GM19240 (cell line): ENCODE results near the gene YBX1.
"Not testable (repeated sequence)": the region's sequence is repeated elsewhere in the genome, so short reads cannot be mapped to it uniquely, and the experiment has no call there.

Experiments
- DNase-seq: peaks from one replicate; pipeline ENCODE4 v3.0.0; 2011; ENCODE audit warnings: low spot score; ENCODE audit not compliant: insufficient read length

YBX1 gene

DNA sequence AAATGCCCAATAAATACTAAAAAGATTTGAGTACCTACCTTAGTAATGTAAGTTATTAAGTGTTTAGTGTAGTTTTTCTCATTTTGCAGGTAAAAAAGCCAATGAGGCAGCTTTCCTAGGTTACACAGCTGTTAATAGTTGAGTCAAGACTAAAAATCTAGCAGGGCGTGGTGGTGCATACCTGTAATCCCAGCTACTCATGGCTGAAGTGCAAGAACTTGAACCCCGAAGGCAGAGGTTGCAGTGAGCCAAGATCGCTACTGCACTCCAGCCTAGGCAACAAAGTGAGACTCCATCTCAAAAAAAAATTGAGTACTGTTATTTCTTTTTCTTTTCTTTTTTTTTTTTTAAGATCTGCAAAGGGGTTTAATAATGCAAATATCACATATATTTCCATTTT, 7.7 kb downstream of the YBX1 start:
- no peak for DNase-seq

DNA sequence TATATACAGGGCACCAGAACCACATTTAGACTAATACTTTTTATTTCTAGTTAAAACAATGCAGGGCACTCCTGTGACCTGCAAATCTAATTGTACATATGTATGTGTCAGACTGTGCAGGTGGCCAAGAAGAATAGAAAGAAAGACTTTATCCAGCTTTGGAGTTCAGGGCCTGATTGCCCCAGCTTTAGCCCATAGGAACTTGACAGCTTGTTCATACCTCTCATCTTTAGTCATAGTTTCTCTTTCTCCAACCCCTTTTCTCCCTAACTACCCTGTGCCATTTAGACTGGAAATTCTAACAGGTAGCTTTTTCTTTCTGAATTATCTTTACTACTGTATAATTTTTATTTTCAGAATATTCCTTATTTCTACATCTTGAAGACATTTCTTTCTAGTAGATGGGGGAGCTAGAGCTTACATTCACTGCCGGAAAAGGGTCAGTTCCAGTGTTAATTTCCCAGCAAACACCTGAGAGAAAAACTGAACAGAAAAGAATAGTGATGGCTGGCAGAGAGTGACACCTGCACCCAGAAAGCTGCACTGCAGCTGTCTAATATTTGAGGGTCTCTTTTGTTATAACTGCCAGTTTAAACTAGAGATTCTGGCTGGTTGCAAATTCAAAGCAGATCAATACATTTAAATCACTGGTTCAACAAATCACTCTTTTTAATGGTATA, 8.4 kb downstream of the YBX1 start:
- DNase-seq = no peak

DNA sequence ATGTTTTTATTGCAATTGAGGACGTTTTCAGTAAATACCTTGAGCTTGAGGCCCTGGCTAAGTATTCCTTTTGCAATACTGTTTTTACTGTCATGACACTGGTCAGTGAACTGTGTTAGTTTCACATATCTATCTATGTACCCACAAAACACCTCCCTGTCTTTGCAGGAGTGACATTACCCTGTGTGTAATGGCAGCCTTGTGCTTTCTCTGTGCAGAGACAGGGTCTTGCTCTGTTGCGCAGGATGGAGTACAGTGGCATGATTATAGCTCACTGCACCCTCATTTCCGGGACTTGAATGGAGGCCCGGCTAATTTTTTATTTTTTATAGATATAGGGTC, 8.9 kb downstream of the YBX1 start:
- no peak for DNase-seq

DNA sequence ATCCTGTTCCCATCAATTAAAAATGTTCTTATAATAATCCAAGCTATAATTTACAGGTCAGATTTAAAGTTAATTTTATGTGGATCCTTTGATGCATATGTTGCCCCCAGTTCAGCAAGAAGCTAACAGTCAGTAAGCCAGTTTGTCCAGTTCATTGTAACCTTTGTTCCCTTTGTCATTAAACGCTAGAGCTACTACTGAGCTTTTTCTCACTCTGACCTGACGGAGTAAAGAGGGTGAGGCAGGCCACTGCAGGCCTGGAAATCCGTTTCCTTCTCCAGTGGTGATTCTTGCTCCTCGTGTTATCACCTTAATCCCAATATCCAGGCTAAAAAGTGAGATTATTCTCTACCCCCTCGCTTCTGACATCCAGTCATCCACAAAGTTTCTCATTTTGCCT, 10.2 kb downstream of the YBX1 start:
- DNase-seq = no peak

DNA sequence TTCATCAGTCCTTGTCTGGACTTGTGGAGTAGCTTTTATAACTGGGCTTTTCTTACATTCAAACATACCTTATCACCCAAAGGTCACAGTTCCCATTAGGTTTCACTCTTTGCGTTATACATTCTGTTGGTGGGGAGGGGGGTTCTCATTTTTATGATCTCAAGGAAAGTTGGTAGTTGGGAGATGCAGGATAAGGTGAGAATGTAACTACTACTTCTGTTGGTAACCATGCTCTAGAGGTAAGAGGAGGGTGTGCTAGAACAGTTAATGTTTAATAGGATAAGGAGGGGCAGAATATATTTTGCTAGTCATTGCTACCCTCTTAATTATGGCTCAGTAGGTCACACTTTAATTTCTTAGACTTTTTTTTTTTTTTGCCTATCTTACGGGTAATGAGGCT, 10.7 kb downstream of the YBX1 start:
- DNase-seq = no peak

DNA sequence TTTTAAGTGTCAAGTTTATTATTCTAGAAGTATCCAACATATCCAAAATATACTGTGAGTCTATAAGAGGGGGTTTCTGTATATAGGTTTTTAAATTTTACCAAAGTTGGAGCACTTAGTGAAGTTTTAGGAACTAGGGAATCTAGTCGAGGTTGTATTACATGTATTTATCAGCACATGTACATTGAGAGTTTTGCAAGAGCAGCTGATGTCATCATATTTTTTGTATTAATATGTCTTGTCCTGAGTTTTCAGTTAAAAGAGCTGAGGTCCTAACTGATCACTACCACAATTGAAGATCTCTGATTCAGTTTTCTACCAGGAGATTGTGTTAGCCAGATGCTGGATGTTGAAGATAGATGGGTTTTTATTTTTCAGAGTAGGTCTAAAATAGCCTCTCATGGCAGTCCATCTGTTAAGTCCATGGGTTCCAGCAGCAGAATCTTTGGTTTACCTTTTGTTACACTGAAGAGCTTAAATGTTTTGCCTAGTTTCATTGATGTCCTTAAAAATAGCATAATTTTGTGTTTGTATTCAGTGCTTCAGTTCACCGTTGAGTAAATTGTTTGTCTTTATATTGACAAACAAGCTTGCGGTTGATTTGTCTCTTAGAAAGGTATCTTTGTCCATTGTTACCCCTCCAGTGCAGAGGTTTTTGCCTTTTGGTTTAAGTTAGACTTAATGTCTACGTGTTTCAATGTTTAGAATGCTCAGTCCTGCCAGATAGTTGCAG, 16.0 kb downstream of the YBX1 start:
- no peak for DNase-seq

DNA sequence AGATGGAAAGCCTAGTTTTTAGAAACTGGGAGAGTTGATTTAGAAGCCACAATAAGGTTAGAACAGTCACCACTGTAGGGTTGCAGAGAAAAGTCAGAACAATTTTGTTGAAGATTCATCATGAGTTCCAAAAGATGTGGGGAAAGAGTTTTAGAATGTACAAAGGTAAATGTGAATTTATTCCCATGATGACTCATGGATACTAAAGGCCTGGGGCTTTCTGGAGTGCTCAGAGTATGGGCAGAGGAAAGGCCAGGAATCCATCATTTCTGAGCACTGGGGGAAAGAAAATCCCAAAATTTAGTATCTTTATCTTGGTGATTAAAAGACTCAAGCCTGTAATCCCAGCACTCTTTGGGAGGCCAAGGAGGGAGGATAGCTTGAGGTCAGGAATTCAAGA, 17.8 kb downstream of the YBX1 start:
- DNase-seq = no peak

DNA sequence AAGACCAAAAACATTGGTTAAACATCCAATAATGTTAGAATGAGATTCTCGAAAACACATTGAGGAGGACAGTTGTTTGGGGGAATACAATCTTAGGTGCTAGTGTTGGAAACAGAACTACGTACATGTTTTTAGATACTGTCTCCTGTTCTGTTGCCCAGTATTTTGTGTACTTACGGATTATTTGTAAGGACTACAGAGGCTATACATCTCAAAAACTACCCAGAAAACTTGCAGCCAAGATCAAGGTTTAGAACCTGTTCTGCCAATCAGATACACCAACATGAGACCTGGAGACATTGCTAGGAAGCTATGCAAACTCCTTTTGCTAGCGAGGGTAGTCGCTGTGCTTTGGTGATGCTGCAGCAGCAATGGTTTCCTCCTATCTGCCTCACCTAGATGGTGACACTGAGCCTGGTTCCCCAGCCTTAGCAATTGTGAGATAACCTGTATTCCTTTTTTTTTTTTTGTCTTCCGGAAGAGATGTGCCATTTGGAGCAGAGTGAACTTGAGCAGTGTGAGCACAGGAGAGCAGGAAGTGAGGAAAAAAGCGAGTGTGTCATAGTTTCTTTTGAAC, 21.8 kb downstream of the YBX1 start:
- no peak for DNase-seq

DNA sequence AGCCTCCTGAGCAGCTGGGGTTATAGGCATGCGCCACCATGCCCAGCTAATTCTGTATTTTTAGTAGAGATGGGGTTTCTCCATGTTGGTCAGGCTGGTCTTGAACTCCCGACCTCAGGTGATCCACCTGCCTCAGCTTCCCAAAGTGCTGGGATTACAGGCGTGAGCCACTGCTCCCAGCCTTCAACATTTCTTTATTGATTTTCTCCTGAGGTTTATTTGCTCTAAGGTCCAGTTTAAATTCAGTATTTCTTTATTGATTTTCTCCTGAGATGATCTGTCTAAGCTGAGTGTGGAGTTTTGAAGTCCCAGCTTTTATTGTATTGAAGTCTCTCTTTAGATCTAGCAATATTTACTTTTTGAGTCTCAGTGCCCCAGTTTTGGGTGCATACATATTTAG, 30.6 kb downstream of the YBX1 start:
- DNase-seq = not testable (repeated sequence)

DNA sequence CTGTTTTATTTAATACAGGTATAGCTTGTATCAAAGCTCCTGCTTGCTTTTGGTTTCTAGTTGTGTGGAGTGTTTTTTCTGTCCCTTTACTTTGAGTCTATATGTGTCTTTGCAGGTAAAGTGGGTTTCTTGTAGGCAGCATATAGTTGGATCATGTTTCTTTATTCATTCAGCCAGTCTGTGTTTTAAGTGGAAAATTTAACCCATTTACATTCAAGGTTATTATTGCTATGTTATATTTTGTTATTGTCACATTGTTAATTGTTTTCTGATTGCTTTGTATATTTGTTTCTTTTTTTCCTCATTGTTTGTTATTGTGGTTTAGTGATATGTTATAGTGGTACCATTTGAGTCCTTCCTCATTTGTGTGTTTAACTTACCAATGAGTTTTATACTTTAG, 31.1 kb downstream of the YBX1 start:
- no peak for DNase-seq

DNA sequence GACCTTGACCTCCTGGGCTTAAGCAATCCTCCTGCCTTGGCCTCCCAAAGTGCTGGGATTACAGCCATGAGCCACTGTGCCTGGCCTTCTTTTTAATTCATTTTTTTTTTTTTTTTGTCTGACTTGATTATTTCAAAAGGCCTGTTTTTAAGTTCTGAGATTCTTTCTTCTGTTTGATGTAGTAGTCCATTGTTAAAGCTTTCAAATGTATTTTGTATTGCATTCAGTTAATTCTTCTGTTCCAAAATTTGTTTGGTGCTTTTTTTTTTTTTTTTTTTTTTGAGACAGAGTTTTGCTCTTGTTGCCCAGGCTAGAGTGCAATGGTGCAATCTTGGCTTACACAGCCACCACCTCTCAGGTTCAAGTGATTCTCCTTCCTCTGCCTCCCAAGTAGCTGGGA, 32.2 kb downstream of the YBX1 start:
- DNase-seq = not testable (repeated sequence)

DNA sequence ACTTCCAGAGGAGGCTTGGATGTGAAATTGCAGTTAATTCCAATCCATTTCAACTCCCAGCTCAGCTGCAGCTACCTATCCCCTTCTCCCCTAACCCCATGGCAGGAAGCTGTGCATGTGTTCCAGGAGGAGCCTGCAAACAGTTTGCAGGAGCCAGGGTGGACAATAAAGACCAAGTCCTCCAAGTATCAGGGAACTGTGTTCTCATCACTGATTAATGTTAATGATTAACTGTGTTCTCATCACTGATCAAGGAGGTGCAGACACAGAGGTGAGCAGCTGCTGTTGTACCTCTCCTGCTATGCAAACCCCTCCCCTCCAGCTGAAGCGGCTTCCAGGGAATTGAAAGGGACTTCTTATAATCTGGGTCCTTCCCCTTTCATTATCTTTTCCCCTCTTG, 38.6 kb downstream of the YBX1 start:
- DNase-seq = no peak

DNA sequence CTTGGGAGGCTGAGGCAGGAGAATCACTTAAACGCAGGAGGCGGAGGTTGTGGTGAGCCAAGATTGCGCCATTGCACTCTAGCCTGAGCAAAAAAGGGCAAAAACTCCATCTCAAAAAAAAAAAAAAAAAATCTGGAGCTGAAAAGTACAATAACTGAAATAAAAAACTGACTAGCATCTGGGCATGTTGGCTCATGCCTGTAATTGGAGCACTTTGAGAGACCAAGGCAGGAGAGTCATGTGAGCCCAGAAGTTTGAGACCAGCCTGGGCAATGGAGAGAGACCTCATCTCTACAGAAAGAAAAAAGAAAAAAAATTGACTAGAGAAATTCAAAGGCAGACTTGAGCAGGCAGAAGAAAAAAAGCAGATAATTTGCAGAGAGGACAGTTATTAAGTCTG, 39.7 kb downstream of the YBX1 start:
- no peak for DNase-seq

DNA sequence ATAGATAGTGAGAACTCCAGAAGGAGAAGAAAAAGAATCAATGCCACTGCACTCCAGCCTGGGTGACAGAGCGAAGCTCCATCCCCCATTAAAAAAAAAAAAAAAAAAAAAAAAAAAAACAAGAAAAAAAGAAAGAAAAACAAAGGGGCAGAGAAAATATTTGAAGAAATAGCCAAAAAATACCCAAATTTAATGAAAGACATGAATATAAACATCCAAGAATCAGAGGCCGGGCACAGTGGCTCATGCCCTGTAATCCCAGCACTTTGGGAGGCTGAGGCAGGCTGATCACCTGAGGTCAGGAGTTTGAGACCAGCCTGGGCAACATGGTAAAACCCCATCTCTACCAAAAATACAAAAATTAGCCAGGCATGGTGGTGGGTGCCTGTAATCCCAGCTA, 40.2 kb downstream of the YBX1 start:
- not testable (repeated sequence) for DNase-seq

DNA sequence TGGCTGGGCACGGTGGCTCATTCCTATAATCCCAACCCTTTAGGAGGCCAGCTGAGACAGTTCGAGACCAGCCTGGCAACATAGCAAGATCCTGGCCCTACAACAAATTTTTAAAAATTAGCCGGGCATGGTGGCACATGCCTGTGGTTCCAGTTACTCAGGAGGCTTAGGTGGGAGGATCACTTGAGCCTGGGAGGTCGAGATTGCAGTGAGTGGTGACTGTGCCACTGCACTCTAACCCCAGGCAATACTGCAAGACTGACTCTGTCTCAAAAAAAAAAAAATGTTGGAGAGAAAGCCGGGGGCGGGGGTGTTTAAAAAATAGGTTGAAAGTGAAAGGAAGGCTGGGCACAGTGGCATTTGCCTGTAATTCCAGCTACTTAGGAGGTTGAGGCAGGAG, 41.3 kb downstream of the YBX1 start:
- DNase-seq = no peak

DNA sequence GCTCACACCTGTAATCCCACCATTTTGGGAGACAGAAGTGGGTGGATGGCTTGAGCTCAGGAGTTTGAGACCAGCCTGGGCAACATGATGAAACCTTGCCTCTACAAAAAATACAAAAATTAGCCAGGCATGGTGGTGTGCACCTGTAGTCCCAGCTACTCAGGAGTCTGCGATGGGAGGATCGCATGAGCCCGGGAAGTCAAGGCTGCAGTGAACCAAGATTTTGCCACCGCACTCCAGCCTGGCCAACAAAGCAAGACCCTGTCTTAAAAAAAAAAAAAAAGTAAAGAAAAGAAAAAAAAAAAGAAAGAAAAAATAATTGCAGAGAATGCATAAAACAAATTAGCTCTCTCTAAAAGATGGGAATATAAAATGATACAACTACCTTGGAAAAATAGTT, 43.6 kb downstream of the YBX1 start:
- not testable (repeated sequence) for DNase-seq

DNA sequence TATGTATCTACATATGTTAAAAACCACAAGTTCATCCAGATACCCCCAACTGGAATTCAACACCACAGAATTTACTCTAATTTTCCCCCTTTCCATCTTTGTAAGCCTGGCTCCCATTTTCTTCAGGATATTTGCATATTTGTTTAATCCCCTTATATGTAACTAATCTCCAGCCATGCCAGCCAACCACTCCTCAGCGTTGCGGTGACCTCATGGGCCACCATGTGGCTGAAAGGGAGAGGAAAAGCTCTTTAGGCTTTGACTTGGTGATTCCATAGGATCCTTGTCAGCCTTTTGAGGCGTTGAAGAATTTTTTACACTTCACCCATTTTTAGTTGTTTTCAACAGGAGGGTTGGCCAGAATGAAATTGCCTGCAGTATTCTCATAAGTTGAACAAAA, 47.8 kb downstream of the YBX1 start:
- DNase-seq = no peak

DNA sequence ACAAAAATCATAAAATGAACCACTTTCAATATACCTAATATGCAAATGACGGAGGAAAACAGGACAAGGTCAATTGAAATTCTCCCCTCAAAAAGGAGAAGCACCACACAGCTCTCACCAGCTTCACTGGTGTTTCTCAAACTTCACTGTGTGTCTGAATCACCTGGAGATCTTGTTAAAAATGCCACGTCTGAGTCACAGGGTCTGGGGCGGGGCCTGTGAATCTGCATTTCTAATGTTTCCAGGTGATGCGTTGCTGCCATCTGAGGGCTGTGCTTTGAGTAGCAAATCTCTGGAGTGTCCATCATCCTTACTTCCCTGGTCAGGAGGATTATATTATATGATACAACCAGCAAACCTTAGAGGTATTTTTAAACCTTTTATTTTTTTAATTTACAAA, 48.8 kb downstream of the YBX1 start:
- no peak for DNase-seq

DNA sequence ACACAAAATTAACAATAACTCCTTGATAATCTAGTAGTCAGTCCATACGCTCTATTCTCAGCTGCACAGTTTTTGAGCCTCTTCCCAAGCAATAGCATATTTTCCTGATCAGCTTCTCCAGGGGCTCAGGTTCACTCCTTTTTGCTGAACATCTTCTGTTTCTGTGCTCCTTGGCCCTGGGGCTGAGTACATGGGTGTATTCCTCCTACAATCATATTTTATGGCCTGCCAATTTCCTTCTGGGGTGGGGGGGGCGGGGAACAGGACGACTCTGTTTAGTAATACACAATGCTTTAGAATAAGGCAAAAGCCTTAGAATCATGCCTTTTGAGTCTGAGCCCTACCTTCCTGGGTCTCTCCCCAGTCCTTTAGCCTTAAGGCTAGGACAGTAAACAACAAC, 49.4 kb downstream of the YBX1 start:
- no peak for DNase-seq

DNA sequence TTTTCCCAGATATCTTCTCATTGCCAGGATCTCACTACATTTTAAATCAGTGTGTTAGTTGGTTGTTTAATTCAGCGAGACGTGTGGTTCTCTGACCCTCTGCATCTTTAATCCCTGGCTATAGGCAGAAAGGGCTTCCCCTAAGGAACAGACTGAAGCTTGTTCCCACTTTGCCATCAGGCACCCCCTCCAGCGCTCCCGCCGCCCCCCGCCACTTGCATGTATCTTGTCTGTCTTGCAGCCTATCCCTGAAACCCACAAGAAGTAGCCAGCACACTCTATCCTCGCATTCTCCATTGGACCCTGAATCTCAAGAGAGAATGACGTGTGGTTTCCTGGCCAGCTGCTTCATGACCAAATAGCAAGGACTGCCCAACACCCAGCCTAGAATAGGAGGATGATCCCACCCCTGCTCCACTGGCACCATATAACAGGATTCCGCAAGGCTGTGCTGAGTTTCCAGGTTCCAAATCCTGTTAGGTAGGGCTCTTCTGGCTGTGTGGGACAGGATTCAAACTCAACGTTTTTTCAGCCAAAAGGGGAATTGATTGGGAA, 50.0 kb downstream of the YBX1 start:
- no peak for DNase-seq

DNA sequence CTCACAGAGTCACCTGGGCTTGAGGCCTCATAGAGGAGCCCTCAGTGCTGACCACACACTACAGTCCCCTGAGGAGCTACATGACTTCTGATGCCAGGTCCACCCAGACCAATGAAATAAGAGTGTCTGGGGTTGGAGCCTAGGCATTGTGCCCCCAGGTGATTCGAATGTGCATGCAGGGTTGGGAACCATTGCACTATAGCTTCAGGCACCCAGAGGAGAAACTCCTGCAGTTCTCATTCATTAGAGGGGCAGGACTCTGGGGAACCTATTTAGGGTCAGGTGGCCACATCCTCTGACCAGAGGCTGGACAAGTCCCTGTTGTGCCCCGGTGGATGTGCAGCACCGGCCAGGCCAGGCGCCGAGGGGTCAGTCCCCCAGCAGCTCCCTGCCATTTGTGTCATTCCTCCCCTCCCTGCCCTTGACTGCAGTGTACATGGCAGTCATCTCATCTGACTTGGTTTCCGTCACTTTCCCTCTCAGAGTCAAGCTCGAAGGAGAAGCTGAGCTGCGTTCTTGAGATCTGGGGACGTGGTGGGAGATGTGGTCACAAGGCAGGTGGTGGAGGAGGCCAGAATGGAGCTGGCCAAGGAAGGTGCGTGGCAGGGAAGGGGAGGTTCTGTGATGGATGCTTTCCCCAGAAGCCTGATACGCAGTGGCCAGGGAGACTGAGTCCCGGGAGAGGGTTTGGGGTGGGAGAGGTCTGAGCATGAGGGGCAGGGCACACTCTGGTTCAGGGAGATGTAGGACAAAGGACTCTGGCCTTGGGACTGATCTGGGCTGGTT, 51.4 kb downstream of the YBX1 start:
- DNase-seq = no peak
